Stomach smooth muscle (tissue), 2 donors: ENCODE measurements around the gene PKMYT1.

ENCODE experiments used
- H3K27ac ChIP-seq: one replicate; pipeline ENCODE4 v1.7.0; 2013; ENCODE audit warnings: mild to moderate bottlenecking, low read length, inconsistent platforms
- H3K27me3 ChIP-seq, 2 donors: one replicate each; pipeline ENCODE4 v1.7.0; 2013; ENCODE audit warnings: low read length in 2 of 2; ENCODE audit not compliant: insufficient read depth in 2 of 2, control insufficient read depth in 1 of 2
- H3K36me3 ChIP-seq, 2 donors: one replicate each; pipeline ENCODE4 v1.7.0; 2013; ENCODE audit warnings: low read length in 2 of 2; ENCODE audit not compliant: control insufficient read depth in 2 of 2, insufficient read depth in 2 of 2
- H3K4me1 ChIP-seq: one replicate; pipeline ENCODE4 v1.7.0; 2013; ENCODE audit warnings: low read length; ENCODE audit not compliant: control insufficient read depth, insufficient read depth
- H3K4me3 ChIP-seq, 2 donors: one replicate each; pipeline ENCODE4 v1.7.0; 2013; ENCODE audit warnings: low read length in 2 of 2
- H3K9ac ChIP-seq, 2 donors: one replicate each; pipeline ENCODE4 v1.7.0; 2013; ENCODE audit warnings: low read length in 2 of 2, mild to moderate bottlenecking in 1 of 2
- H3K9me3 ChIP-seq, 2 donors: one replicate each; pipeline ENCODE4 v1.7.0; 2013; ENCODE audit warnings: low read length in 2 of 2; ENCODE audit not compliant: control insufficient read depth in 2 of 2
- donor health status: healthy.
- donor health status: Pancreatic carcinoma.

Gene PKMYT1

GRCh38 chr16:2991566-2992261 lies 11.5 kb upstream of the PKMYT1 start:
- Histone ChIP-seq H3K9ac (no peak overlapping the region), H3K27ac (no peak overlapping the region), H3K27me3 (peaks cover 5 to 6% of the 10 kb centered on the region in 2 donors), H3K36me3 (no peaks in the 10 kb centered on the region), H3K9me3 (no peaks in the 10 kb centered on the region), H3K4me1 (no peaks in the 10 kb centered on the region), H3K4me3 (no peak overlapping the region)

- no peak overlapping the region for H3K27ac ChIP-seq
- H3K36me3 ChIP-seq, result no peaks in the 10 kb centered on the region
- no peak overlapping the region for H3K4me3 ChIP-seq
- no peaks in the 10 kb centered on the region for H3K9me3 ChIP-seq
- no peak overlapping the region for H3K9ac ChIP-seq
- peaks cover 5 to 6% of the 10 kb centered on the region in 2 donors for H3K27me3 ChIP-seq
- H3K4me1 ChIP-seq, result no peaks in the 10 kb centered on the region
These were observed 10.6 kb upstream of the PKMYT1 start for GRCh38 chr16:2990891-2991290.

- Histone ChIP-seq H3K27ac (no peak overlapping the region), H3K4me1 (peaks cover 11% of the 10 kb centered on the region), H3K9me3 (no peaks in the 10 kb centered on the region), H3K4me3 (no peak overlapping the region), H3K9ac (no peak overlapping the region), H3K27me3 (peaks cover 5 to 7% of the 10 kb centered on the region in 2 donors), H3K36me3 (no peaks in the 10 kb centered on the region)
These were observed 8.4 kb upstream of the PKMYT1 start for GRCh38 chr16:2988590-2989099.

GRCh38 chr16:2987833-2988232 lies 7.6 kb upstream of the PKMYT1 start:
- no peak overlapping the region for H3K4me3 ChIP-seq
- H3K27ac ChIP-seq, result no peak overlapping the region
- H3K9ac ChIP-seq, result no peak overlapping the region
- H3K27me3 ChIP-seq, result peaks cover 5 to 7% of the 10 kb centered on the region in 2 donors
- no peaks in the 10 kb centered on the region for H3K36me3 ChIP-seq
- H3K4me1 ChIP-seq, result peaks cover 12% of the 10 kb centered on the region
- H3K9me3 ChIP-seq, result no peaks in the 10 kb centered on the region

GRCh38 chr16:2987286-2987685 lies 7.0 kb upstream of the PKMYT1 start:
- Histone ChIP-seq H3K4me3 (no peak overlapping the region), H3K9me3 (no peaks in the 10 kb centered on the region), H3K27ac (no peak overlapping the region), H3K4me1 (peaks cover 12% of the 10 kb centered on the region), H3K36me3 (no peaks in the 10 kb centered on the region), H3K9ac (no peak overlapping the region), H3K27me3 (peaks cover 5 to 7% of the 10 kb centered on the region in 2 donors)

- no peak overlapping the region for H3K4me3 ChIP-seq
- no peak overlapping the region for H3K27ac ChIP-seq
- peaks cover 5 to 7% of the 10 kb centered on the region in 2 donors for H3K27me3 ChIP-seq
- no peak overlapping the region for H3K9ac ChIP-seq
- no peaks in the 10 kb centered on the region for H3K36me3 ChIP-seq
- peaks cover 12% of the 10 kb centered on the region for H3K4me1 ChIP-seq
- no peaks in the 10 kb centered on the region for H3K9me3 ChIP-seq
These were observed 6.5 kb upstream of the PKMYT1 start for GRCh38 chr16:2986623-2987188.

- H3K4me1 ChIP-seq, result peaks cover 16% of the 10 kb centered on the region
- H3K27me3 ChIP-seq, result peaks cover 5 to 7% of the 10 kb centered on the region in 2 donors
- H3K4me3 ChIP-seq, result no peak overlapping the region
- no peaks in the 10 kb centered on the region for H3K9me3 ChIP-seq
- H3K36me3 ChIP-seq, result no peaks in the 10 kb centered on the region
- no peak overlapping the region for H3K9ac ChIP-seq
- H3K27ac ChIP-seq, result no peak overlapping the region
These were observed 5.7 kb upstream of the PKMYT1 start for GRCh38 chr16:2985893-2986355.

GRCh38 chr16:2985462-2985861 lies 5.2 kb upstream of the PKMYT1 start:
- Histone ChIP-seq H3K4me3 (no peak overlapping the region), H3K36me3 (no peaks in the 10 kb centered on the region), H3K27me3 (peaks cover 4 to 7% of the 10 kb centered on the region in 2 donors), H3K27ac (no peak overlapping the region), H3K4me1 (peaks cover 19% of the 10 kb centered on the region), H3K9ac (no peak overlapping the region), H3K9me3 (no peaks in the 10 kb centered on the region)

- Histone ChIP-seq H3K36me3 (no peaks in the 10 kb centered on the region), H3K4me1 (peaks cover 25% of the 10 kb centered on the region), H3K27me3 (peaks cover 0 to 11% of the 10 kb centered on the region in 2 donors), H3K4me3 (peak overlapping the region in 1 of 2 donors; percentile 29), H3K9ac (no peak overlapping the region), H3K9me3 (no peaks in the 10 kb centered on the region), H3K27ac (no peak overlapping the region)
These were observed 3.5 kb upstream of the PKMYT1 start for GRCh38 chr16:2983706-2984136.

- Histone ChIP-seq H3K4me3 (no peak overlapping the region), H3K9ac (no peak overlapping the region), H3K9me3 (no peaks in the 10 kb centered on the region), H3K4me1 (peaks cover 25% of the 10 kb centered on the region), H3K27ac (no peak overlapping the region), H3K27me3 (peaks cover 0 to 11% of the 10 kb centered on the region in 2 donors), H3K36me3 (no peaks in the 10 kb centered on the region)
These were observed 2.2 kb upstream of the PKMYT1 start for GRCh38 chr16:2982402-2982801.

- Histone ChIP-seq H3K27me3 (peaks cover 0 to 7% of the 10 kb centered on the region in 2 donors), H3K9me3 (no peaks in the 10 kb centered on the region), H3K9ac (no peak overlapping the region), H3K4me3 (no peak overlapping the region), H3K4me1 (peaks cover 25% of the 10 kb centered on the region), H3K36me3 (no peaks in the 10 kb centered on the region), H3K27ac (no peak overlapping the region)
These were observed 1.6 kb upstream of the PKMYT1 start for GRCh38 chr16:2981899-2982250.
